ENCODE results near the gene ITGA8. TPM values are rescaled to one million over a fixed set of nuclear protein-coding genes. Genes with fewer than 3 reads are reported as not detected.

ITGA8 gene
- total RNA-seq, 1 donor from 2014 or later, result 15.5 TPM

DNA sequence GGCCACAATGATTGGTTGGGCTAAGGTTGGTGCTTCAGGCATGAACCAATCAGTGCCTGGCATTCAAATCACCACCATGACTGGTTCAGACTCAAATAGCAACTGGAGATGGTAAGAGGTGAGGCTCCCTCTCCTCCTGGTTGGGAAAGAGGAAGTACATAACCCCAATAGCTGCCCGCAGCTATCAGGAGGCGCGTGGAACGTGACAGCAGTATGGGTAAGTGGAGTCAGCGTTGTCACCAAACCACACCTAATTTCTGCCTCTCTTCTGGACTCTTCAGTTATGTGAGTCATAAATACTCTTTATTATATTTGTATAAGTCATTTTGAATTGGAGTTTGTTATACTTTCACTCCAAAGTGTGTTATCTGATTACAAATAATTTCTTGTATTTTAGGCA is 17.9 kb upstream of the ITGA8 start:
- peak overlapping the region; percentile 20 for H3K27ac ChIP-seq
- no peaks in the 10 kb centered on the region for H3K9me3 ChIP-seq
- no peaks in the 10 kb centered on the region for H3K36me3 ChIP-seq
- intact Hi-C loops (cut with DNase I), result no loop called here
- H3K4me3 ChIP-seq, result no peak overlapping the region
- no peak for TF ChIP-seq POLR2A (IDR thresholded peaks at IDR 0.05)
- TF ChIP-seq POLR2AphosphoS5 (IDR thresholded peaks at IDR 0.05; ENCODE audit: insufficient read depth in 1 of 2, low read depth in 1 of 2), result no peak
- TF ChIP-seq, protein P1, sequence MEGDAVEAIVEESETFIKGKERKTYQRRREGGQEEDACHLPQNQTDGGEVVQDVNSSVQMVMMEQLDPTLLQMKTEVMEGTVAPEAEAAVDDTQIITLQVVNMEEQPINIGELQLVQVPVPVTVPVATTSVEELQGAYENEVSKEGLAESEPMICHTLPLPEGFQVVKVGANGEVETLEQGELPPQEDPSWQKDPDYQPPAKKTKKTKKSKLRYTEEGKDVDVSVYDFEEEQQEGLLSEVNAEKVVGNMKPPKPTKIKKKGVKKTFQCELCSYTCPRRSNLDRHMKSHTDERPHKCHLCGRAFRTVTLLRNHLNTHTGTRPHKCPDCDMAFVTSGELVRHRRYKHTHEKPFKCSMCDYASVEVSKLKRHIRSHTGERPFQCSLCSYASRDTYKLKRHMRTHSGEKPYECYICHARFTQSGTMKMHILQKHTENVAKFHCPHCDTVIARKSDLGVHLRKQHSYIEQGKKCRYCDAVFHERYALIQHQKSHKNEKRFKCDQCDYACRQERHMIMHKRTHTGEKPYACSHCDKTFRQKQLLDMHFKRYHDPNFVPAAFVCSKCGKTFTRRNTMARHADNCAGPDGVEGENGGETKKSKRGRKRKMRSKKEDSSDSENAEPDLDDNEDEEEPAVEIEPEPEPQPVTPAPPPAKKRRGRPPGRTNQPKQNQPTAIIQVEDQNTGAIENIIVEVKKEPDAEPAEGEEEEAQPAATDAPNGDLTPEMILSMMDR (IDR thresholded peaks at IDR 0.05), result no peak
- no peaks in the 10 kb centered on the region for H3K27me3 ChIP-seq
- DNase-seq (ENCODE audit: extremely low spot score in 2 of 2), result no peak
- H3K4me1 ChIP-seq, result peaks cover 8% of the 10 kb centered on the region

DNA sequence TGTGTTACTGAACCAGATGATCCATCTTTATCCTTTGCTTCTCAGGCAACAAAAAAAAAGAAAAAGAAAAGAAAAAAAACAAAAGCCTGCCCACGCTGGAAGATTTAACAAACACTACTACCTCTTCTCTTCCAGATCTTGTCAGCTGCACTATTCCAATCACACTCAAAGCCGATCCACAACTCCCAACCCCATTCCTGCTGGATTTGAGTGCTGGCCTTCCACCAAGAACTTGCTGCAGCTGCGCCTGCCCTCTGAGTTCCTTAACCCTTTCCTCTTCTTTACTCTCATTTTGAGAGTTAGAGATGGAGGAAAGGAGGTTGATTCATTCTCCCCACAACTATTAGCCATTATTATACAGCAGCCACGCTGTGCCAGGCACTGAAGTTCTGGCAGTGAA is 16.0 kb upstream of the ITGA8 start:
- intact Hi-C loops (cut with DNase I), result no loop called here
- Histone ChIP-seq H3K36me3 (no peaks in the 10 kb centered on the region), H3K27me3 (no peaks in the 10 kb centered on the region), H3K9me3 (no peaks in the 10 kb centered on the region), H3K4me3 (no peak overlapping the region), H3K27ac (no peak overlapping the region), H3K4me1 (peaks cover 8% of the 10 kb centered on the region)
- no peak for TF ChIP-seq POLR2AphosphoS5 (IDR thresholded peaks at IDR 0.05; ENCODE audit: insufficient read depth in 1 of 2, low read depth in 1 of 2)
- TF ChIP-seq POLR2A (IDR thresholded peaks at IDR 0.05), result no peak
- TF ChIP-seq, protein P1 (IDR thresholded peaks at IDR 0.05), result no peak
- no peak for DNase-seq (ENCODE audit: extremely low spot score in 2 of 2)

GRCh38 chr10:15730341-15730740 is 10.6 kb upstream of the ITGA8 start:
- peaks cover 7% of the 10 kb centered on the region for H3K4me1 ChIP-seq
- intact Hi-C loops (cut with DNase I), result no loop called here
- no peak for DNase-seq (ENCODE audit: extremely low spot score in 2 of 2)
- H3K4me3 ChIP-seq, result no peak overlapping the region
- no peak overlapping the region for H3K27ac ChIP-seq
- no peaks in the 10 kb centered on the region for H3K9me3 ChIP-seq
- no peaks in the 10 kb centered on the region for H3K27me3 ChIP-seq
- TF ChIP-seq POLR2AphosphoS5 (IDR thresholded peaks at IDR 0.05; ENCODE audit: insufficient read depth in 1 of 2, low read depth in 1 of 2) (no peak), POLR2A (IDR thresholded peaks at IDR 0.05) (no peak)
- TF ChIP-seq, protein P1 (IDR thresholded peaks at IDR 0.05), result no peak
- H3K36me3 ChIP-seq, result no peaks in the 10 kb centered on the region

DNA sequence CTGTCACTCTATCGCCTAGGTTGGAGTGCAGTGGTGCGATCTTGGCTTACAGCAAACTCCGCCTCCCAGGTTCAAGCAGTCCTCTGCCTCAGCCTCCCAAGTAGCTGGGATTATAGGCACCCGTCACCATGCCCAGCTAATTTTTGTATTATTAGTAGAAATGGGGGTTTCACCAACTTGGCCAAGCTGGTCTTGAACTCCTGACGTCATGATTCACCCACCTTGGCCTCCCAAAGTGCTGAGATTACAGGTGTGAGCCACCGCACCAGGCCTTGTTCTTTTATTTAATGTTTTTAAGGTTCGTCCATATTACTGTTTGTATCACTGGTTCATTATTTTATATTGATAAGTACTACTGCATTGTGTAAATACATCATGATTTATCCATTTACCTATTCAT is 10.2 kb upstream of the ITGA8 start:
- H3K4me3 ChIP-seq, result no peak overlapping the region
- no peaks in the 10 kb centered on the region for H3K9me3 ChIP-seq
- DNase-seq (ENCODE audit: extremely low spot score in 2 of 2), result no peak
- no peaks in the 10 kb centered on the region for H3K36me3 ChIP-seq
- no peak overlapping the region for H3K27ac ChIP-seq
- no peaks in the 10 kb centered on the region for H3K27me3 ChIP-seq
- no peak for TF ChIP-seq POLR2A (IDR thresholded peaks at IDR 0.05)
- peaks cover 7% of the 10 kb centered on the region for H3K4me1 ChIP-seq
- intact Hi-C loops (cut with DNase I), result loop anchor here (10.0 kb wide), 1 partner anchor 95 kb away; no protein-coding TSS in a partner anchor

DNA sequence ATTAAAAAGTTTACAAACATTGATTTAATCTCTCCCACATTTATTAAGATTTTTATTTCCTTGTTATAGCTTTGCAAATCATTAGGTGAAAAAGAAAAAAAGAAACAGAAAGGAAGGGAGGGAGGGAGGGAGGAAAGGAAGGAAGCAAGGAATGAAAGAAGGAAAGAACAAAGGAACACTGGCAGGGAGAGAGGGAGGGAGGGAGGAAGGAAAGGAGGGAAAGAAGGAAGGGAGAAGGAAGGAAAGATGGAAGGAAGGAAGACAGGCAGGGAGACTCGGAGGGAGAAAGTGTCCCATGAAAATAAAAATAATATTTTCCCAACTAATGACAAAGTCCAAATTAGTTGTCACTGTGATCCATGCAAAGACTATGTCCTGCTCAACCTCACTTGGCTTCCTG is 6.3 kb upstream of the ITGA8 start:
- Histone ChIP-seq H3K4me3 (no peak overlapping the region), H3K27ac (no peak overlapping the region), H3K9me3 (no peaks in the 10 kb centered on the region), H3K27me3 (no peaks in the 10 kb centered on the region), H3K36me3 (no peaks in the 10 kb centered on the region), H3K4me1 (peaks cover 7% of the 10 kb centered on the region)
- intact Hi-C loops (cut with DNase I), result loop anchor here (10.0 kb wide), 1 partner anchor 99 kb away; no protein-coding TSS in a partner anchor
- no peak for DNase-seq (ENCODE audit: extremely low spot score in 2 of 2)
- no peak for TF ChIP-seq POLR2A (IDR thresholded peaks at IDR 0.05)

GRCh38 chr10:15725603-15726002 is 5.9 kb upstream of the ITGA8 start:
- H3K4me1 ChIP-seq, result peaks cover 7% of the 10 kb centered on the region
- H3K27ac ChIP-seq, result peak overlapping the region; percentile 3
- no peaks in the 10 kb centered on the region for H3K27me3 ChIP-seq
- H3K4me3 ChIP-seq, result no peak overlapping the region
- no peaks in the 10 kb centered on the region for H3K9me3 ChIP-seq
- DNase-seq (ENCODE audit: extremely low spot score in 2 of 2), result no peak
- TF ChIP-seq, protein P1 (IDR thresholded peaks at IDR 0.05), result peak in 2 of 3 experiments; percentile 41 to 53
- TF ChIP-seq POLR2A (IDR thresholded peaks at IDR 0.05) (no peak), POLR2AphosphoS5 (IDR thresholded peaks at IDR 0.05; ENCODE audit: insufficient read depth in 1 of 2, low read depth in 1 of 2) (no peak)
- intact Hi-C loops (cut with DNase I), result loop anchor here (10.0 kb wide), 1 partner anchor 99 kb away; no protein-coding TSS in a partner anchor
- no peaks in the 10 kb centered on the region for H3K36me3 ChIP-seq
